H4 (cell line): Measurements from ENCODE around the gene IL17RD. TPM values are rescaled to one million over a fixed set of nuclear protein-coding genes. Genes with fewer than 3 reads are reported as not detected.
"Not testable (repeated sequence)": the region's sequence is repeated elsewhere in the genome, so short reads cannot be mapped to it uniquely, and the experiment has no call there.

Source experiments
- DNase-seq: peaks from one replicate; pipeline ENCODE4 v3.0.0-alpha.2; 2015; ENCODE audit warnings: low spot score
- total RNA-seq: library from RNA; depleted of rRNA; stranded (reverse); fragments of >200 nt; shearing (Covaris generic); gene quantifications from 2 replicates; pipeline ENCODE4 v1.2.3, GENCODE V29; 2014

The IL17RD gene
- total RNA-seq, 1 experiment from 2014 or later, result 0.56 TPM

GRCh38 chr3:57093971-57094535, 71.1 kb downstream of the IL17RD start:
- DNase-seq, result no peak

GRCh38 chr3:57093489-57093888, 71.7 kb downstream of the IL17RD start:
- no peak for DNase-seq

GRCh38 chr3:57091521-57092273, 73.5 kb downstream of the IL17RD start:
- no peak for DNase-seq

GRCh38 chr3:57089043-57089442, 76.1 kb downstream of the IL17RD start:
- no peak for DNase-seq

- DNase-seq, result no peak
These were observed 76.7 kb downstream of the IL17RD start for GRCh38 chr3:57088503-57088902.

- no peak for DNase-seq
These were observed 77.6 kb downstream of the IL17RD start for GRCh38 chr3:57087361-57088092.

GRCh38 chr3:57086201-57086600, 79.0 kb downstream of the IL17RD start:
- no peak for DNase-seq

GRCh38 chr3:57085211-57085610, 79.9 kb downstream of the IL17RD start:
- DNase-seq, result no peak

GRCh38 chr3:57083266-57083995, 81.7 kb downstream of the IL17RD start:
- not testable (repeated sequence) for DNase-seq

GRCh38 chr3:57082481-57082880, 82.7 kb downstream of the IL17RD start:
- DNase-seq, result no peak

GRCh38 chr3:57081173-57081572, 84.0 kb downstream of the IL17RD start:
- no peak for DNase-seq

GRCh38 chr3:57080171-57080570, 85.0 kb downstream of the IL17RD start:
- DNase-seq, result no peak

GRCh38 chr3:57079474-57079831, 85.7 kb downstream of the IL17RD start:
- no peak for DNase-seq

- DNase-seq, result no peak
These were observed 86.3 kb downstream of the IL17RD start for GRCh38 chr3:57078635-57079473.

GRCh38 chr3:57078344-57078634, 86.9 kb downstream of the IL17RD start:
- no peak for DNase-seq

- no peak for DNase-seq
These were observed 87.4 kb downstream of the IL17RD start for GRCh38 chr3:57077630-57078343.

GRCh38 chr3:57076422-57076951, 88.7 kb downstream of the IL17RD start:
- no peak for DNase-seq

GRCh38 chr3:57074135-57074534, 91.0 kb downstream of the IL17RD start:
- DNase-seq, result no peak

- no peak for DNase-seq
These were observed 91.5 kb downstream of the IL17RD start for GRCh38 chr3:57073628-57074027.

GRCh38 chr3:57069503-57069902, 95.7 kb downstream of the IL17RD start:
- DNase-seq, result no peak
